ENCODE data around the gene SLC22A7. TPM values are rescaled to one million over a fixed set of nuclear protein-coding genes. Genes with fewer than 3 reads are reported as not detected.
"Not testable (repeated sequence)": the region's sequence is repeated elsewhere in the genome, so short reads cannot be mapped to it uniquely, and the experiment has no call there.

The SLC22A7 gene
- total and polyA plus RNA-seq, 2 donors from 2014 or later: 2.0 to 34.8 TPM

DNA sequence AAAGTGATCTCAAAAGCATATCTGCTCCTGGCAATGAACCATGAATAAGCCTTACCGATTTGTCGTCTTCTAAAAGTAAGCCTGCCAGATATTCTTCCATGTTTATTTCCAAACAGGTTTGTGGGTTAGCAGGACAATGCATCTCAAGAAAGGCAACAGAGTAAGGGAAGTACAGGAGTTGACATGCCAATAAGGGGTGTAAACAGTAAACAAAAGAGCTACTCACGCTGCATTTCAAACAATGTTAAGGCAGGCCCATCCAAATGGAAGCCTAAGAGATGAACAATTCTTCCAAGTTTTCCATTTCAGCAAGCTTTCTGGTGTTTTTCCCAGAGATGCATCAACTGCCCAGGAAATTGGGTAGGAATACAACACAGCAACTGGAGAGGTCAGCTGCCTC, 38.3 kb downstream of the SLC22A7 start:
- no peaks in the 10 kb centered on the region for H3K27me3 ChIP-seq (ENCODE audit: control insufficient read depth, insufficient read depth, low read length)
- H3K9ac ChIP-seq (ENCODE audit: low read length in 3 of 3): no peak overlapping the region
- no peaks in the 10 kb centered on the region for H3K9me3 ChIP-seq (ENCODE audit: control insufficient read depth in 2 of 3, insufficient read depth in 1 of 3, low read length in 3 of 3)
- DNase-seq (no peak), FAIRE-seq (no peak)
- peaks cover 7 to 39% (median 15%) of the 10 kb centered on the region in 3 donors for H3K36me3 ChIP-seq (ENCODE audit: control insufficient read depth in 2 of 3, insufficient read depth in 3 of 3, low read length in 3 of 3)
- H3K4me1 ChIP-seq (ENCODE audit: control insufficient read depth in 2 of 3, insufficient read depth in 2 of 3, low read depth in 1 of 3, low read length in 3 of 3): no peaks in the 10 kb centered on the region
- TF ChIP-seq, protein P1, sequence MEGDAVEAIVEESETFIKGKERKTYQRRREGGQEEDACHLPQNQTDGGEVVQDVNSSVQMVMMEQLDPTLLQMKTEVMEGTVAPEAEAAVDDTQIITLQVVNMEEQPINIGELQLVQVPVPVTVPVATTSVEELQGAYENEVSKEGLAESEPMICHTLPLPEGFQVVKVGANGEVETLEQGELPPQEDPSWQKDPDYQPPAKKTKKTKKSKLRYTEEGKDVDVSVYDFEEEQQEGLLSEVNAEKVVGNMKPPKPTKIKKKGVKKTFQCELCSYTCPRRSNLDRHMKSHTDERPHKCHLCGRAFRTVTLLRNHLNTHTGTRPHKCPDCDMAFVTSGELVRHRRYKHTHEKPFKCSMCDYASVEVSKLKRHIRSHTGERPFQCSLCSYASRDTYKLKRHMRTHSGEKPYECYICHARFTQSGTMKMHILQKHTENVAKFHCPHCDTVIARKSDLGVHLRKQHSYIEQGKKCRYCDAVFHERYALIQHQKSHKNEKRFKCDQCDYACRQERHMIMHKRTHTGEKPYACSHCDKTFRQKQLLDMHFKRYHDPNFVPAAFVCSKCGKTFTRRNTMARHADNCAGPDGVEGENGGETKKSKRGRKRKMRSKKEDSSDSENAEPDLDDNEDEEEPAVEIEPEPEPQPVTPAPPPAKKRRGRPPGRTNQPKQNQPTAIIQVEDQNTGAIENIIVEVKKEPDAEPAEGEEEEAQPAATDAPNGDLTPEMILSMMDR (IDR thresholded peaks at IDR 0.05; ENCODE audit: borderline replicate concordance, extremely low read depth, insufficient read depth): no peak
- intact Hi-C loops (cut with DNase I): loop anchor here (10.0 kb wide), 1 partner anchor 72 kb away; no protein-coding TSS in a partner anchor
- H3K27ac ChIP-seq (ENCODE audit: low read depth in 2 of 2, low read length in 2 of 2): no peak overlapping the region
- no peak overlapping the region for H3K4me3 ChIP-seq (ENCODE audit: low read length in 3 of 3)

DNA sequence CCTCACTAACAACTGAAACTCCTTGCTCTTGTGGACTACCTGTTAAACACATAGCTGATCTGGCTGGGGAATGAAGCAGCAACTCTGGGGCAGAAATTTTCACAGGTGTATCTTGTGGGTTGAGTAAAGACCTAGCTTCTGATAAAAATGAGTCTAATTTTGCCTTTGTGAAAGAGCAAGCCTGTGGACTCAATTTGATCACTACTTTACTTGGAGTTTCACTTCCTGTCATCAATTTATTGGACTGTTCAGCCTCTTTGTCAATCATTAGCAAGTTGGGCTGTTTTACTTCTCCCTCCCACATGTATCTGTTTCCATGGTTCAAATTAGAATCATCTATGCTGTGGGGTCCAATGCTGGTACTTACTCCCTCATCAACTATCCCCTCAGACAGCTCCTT, 40.2 kb downstream of the SLC22A7 start:
- H3K36me3 ChIP-seq (ENCODE audit: control insufficient read depth in 2 of 3, insufficient read depth in 3 of 3, low read length in 3 of 3): peaks cover 16 to 56% (median 28%) of the 10 kb centered on the region in 3 donors
- DNase-seq: no peak
- no peaks in the 10 kb centered on the region for H3K9me3 ChIP-seq (ENCODE audit: control insufficient read depth in 2 of 3, insufficient read depth in 1 of 3, low read length in 3 of 3)
- H3K27ac ChIP-seq (ENCODE audit: low read depth in 2 of 2, low read length in 2 of 2): no peak overlapping the region
- intact Hi-C loops (cut with DNase I): loop anchor here (10.0 kb wide), 1 partner anchor 73 kb away; no protein-coding TSS in a partner anchor
- no peaks in the 10 kb centered on the region for H3K27me3 ChIP-seq (ENCODE audit: control insufficient read depth, insufficient read depth, low read length)
- no peaks in the 10 kb centered on the region for H3K4me1 ChIP-seq (ENCODE audit: control insufficient read depth in 2 of 3, insufficient read depth in 2 of 3, low read depth in 1 of 3, low read length in 3 of 3)
- no peak overlapping the region for H3K9ac ChIP-seq (ENCODE audit: low read length in 3 of 3)
- no peak for FAIRE-seq
- no peak overlapping the region for H3K4me3 ChIP-seq (ENCODE audit: low read length in 3 of 3)
- TF ChIP-seq, protein P1 (IDR thresholded peaks at IDR 0.05; ENCODE audit: borderline replicate concordance, extremely low read depth, insufficient read depth): no peak

DNA sequence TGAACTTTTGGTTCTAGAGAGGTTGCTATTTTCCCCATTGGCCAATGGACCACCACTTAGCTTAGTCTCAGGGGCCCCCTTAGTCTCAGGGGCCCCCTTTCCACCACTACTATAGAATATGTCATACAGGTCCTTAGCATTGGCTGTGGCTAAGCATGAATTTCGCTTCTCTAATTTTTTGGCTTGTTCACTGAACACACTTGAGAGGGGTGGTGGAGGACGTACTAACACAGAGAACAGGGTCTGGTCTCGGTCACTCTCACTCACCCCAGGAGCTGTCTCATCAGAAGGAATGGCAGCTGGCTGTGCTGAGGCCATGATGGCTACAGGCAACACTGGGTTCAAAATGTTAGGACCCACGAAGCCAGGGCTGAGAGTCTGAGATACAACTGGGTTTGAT, 41.1 kb downstream of the SLC22A7 start:
- Histone ChIP-seq H3K4me1 (ENCODE audit: control insufficient read depth in 2 of 3, insufficient read depth in 2 of 3, low read depth in 1 of 3, low read length in 3 of 3) (no peaks in the 10 kb centered on the region), H3K36me3 (ENCODE audit: control insufficient read depth in 2 of 3, insufficient read depth in 3 of 3, low read length in 3 of 3) (peaks cover 16 to 60% (median 28%) of the 10 kb centered on the region in 3 donors)
- FAIRE-seq: no peak

DNA sequence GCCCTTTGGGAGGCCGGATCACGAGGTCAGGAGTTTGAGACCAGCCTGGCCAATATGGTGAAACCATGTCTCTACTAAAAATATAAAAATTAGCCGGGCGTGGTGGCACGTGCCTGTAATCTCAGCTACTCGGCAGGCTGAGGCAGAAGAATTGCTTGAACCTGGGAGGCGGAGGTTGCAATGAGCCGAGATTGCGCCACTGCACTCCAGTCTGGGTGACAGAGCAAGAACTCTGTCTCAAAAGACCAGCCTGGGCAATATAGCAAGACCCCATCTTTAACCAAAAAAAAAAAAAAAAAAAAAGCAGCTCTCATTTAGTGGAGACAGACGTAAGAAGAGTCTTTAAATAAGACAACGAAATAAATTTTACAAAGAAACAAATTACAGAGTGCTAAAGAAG, 48.2 kb downstream of the SLC22A7 start:
- peaks cover 14 to 41% (median 25%) of the 10 kb centered on the region in 3 donors for H3K36me3 ChIP-seq (ENCODE audit: control insufficient read depth in 2 of 3, insufficient read depth in 3 of 3, low read length in 3 of 3)
- H3K9me3 ChIP-seq (ENCODE audit: control insufficient read depth in 2 of 3, insufficient read depth in 1 of 3, low read length in 3 of 3); H3K27ac ChIP-seq (ENCODE audit: low read depth in 2 of 2, low read length in 2 of 2); FAIRE-seq; H3K27me3 ChIP-seq (ENCODE audit: control insufficient read depth, insufficient read depth, low read length); H3K4me3 ChIP-seq (ENCODE audit: low read length in 3 of 3); H3K4me1 ChIP-seq (ENCODE audit: control insufficient read depth in 2 of 3, insufficient read depth in 2 of 3, low read depth in 1 of 3, low read length in 3 of 3); intact Hi-C loops (cut with DNase I); DNase-seq; H3K9ac ChIP-seq (ENCODE audit: low read length in 3 of 3): not testable (repeated sequence)

More for the DNA sequence above, 41.1 kb downstream of the SLC22A7 start:
- Histone ChIP-seq H3K4me3 (ENCODE audit: low read length in 3 of 3) (no peak overlapping the region), H3K9ac (ENCODE audit: low read length in 3 of 3) (no peak overlapping the region), H3K27ac (ENCODE audit: low read depth in 2 of 2, low read length in 2 of 2) (no peak overlapping the region), H3K9me3 (ENCODE audit: control insufficient read depth in 2 of 3, insufficient read depth in 1 of 3, low read length in 3 of 3) (no peaks in the 10 kb centered on the region), H3K27me3 (ENCODE audit: control insufficient read depth, insufficient read depth, low read length) (no peaks in the 10 kb centered on the region)
- TF ChIP-seq, protein P1 (IDR thresholded peaks at IDR 0.05; ENCODE audit: borderline replicate concordance, extremely low read depth, insufficient read depth): no peak
- no peak for DNase-seq
- intact Hi-C loops (cut with DNase I): loop anchor here (10.0 kb wide), 1 partner anchor 74 kb away; no protein-coding TSS in a partner anchor
